OCI-M2 (cell line): Measurements from ENCODE around the gene UBE2V1.
"Not testable (repeated sequence)": the region's sequence is repeated elsewhere in the genome, so short reads cannot be mapped to it uniquely, and the experiment has no call there.

Experiments
- DNase-seq: peaks from one replicate; lab custom pipeline; 2025; ENCODE audit not compliant: unreplicated experiment; lab: John Stamatoyannopoulos, UW

Gene UBE2V1

GRCh38 chr20:50112512-50113419 is at the start of gene UBE2V1:
Gene UBE2V1 (minus strand): TSS chr20:50113150. CDS start chr20:50113128, 22 bp downstream.
- no peak for DNase-seq

GRCh38 chr20:50161494-50161893 is 48.5 kb upstream of the UBE2V1 start:
- not testable (repeated sequence) for DNase-seq

GRCh38 chr20:50153500-50154377 is 40.8 kb upstream of the UBE2V1 start, which contains the start of gene PEDS1:
Gene PEDS1 (minus strand): TSS chr20:50153723. CDS start chr20:50153637, 86 bp downstream.
- peak; percentile 36 for DNase-seq

GRCh38 chr20:50153153-50153499 is 40.2 kb upstream of the UBE2V1 start:
- DNase-seq: no peak

- no peak for DNase-seq
Measured at GRCh38 chr20:50152394-50153152, 39.6 kb upstream of the UBE2V1 start.

GRCh38 chr20:50151034-50151743 is 38.2 kb upstream of the UBE2V1 start:
- DNase-seq: no peak

- DNase-seq: no peak
Measured at GRCh38 chr20:50149481-50150254, 36.7 kb upstream of the UBE2V1 start.

GRCh38 chr20:50146732-50147662 is 34.0 kb upstream of the UBE2V1 start:
- peak; percentile 19 for DNase-seq

GRCh38 chr20:50146214-50146613 is 33.3 kb upstream of the UBE2V1 start:
- no peak for DNase-seq

GRCh38 chr20:50145566-50145965 is 32.6 kb upstream of the UBE2V1 start:
- DNase-seq: no peak

GRCh38 chr20:50144362-50144761 is 31.4 kb upstream of the UBE2V1 start:
- no peak for DNase-seq

- no peak for DNase-seq
Measured at GRCh38 chr20:50142812-50143211, 29.9 kb upstream of the UBE2V1 start.

GRCh38 chr20:50141811-50142561 is 29.0 kb upstream of the UBE2V1 start:
- no peak for DNase-seq

- DNase-seq: no peak
Measured at GRCh38 chr20:50141018-50141675, 28.2 kb upstream of the UBE2V1 start.

- no peak for DNase-seq
Measured at GRCh38 chr20:50140339-50140859, 27.4 kb upstream of the UBE2V1 start.

GRCh38 chr20:50138479-50139393 is 25.8 kb upstream of the UBE2V1 start:
- no peak for DNase-seq
